Left ventricle myocardium inferior (tissue), 1 donor: ENCODE measurements around the gene CRYGC. TPM values are rescaled to one million over a fixed set of nuclear protein-coding genes. Genes with fewer than 3 reads are reported as not detected.

Experiments used
- DNase-seq: peaks from one replicate; pipeline ENCODE4 v3.0.0-alpha.2; 2020
- H3K27ac ChIP-seq: fragments of 200-600 bp; replicated peaks from 2 replicates; pipeline ENCODE4 v1.8.0; 2021
- H3K27me3 ChIP-seq: fragments of 200-600 bp; 2 replicates; pipeline ENCODE4 v1.8.0; 2021; ENCODE audit warnings: low read depth
- H3K36me3 ChIP-seq: fragments of 200-600 bp; 2 replicates; pipeline ENCODE4 v1.8.0; 2021
- H3K4me1 ChIP-seq: fragments of 200-600 bp; 2 replicates; pipeline ENCODE4 v1.8.0; 2021
- H3K4me3 ChIP-seq: fragments of 200-600 bp; 2 replicates; pipeline ENCODE4 v1.8.0; 2021; ENCODE audit warnings: mild to moderate bottlenecking, moderate library complexity
- H3K9me3 ChIP-seq: fragments of 200-600 bp; replicated peaks from 2 replicates; pipeline ENCODE4 v1.8.0; 2021
- intact Hi-C: fragments of 100-400 bp; cut with micrococcal nuclease; formaldehyde crosslinking; loops from one replicate; pipeline ENCODE4 v1.11.0; 2022
- total RNA-seq: library from RNA; stranded (reverse); fragmentation: NEBNext Ultra II Directional; extraction: Animal tissue kit (Norgen Biotek cat#: 25700); gene quantifications from one replicate; pipeline ENCODE4 v1.2.1, GENCODE V29; 2021
- TF ChIP-seq, protein P1 (sequence below): fragments of 200-600 bp; IDR thresholded peaks from 2 replicates; pipeline ENCODE4 v1.8.0; 2021; ENCODE audit warnings: antibody characterized with exemption, mild to moderate bottlenecking, borderline replicate concordance
- donor health status: DM: no; HTN: yes; CAD: no; lungs with severe emphysema.

CRYGC gene
- total RNA-seq, 1 donor from 2014 or later: not detected

DNA sequence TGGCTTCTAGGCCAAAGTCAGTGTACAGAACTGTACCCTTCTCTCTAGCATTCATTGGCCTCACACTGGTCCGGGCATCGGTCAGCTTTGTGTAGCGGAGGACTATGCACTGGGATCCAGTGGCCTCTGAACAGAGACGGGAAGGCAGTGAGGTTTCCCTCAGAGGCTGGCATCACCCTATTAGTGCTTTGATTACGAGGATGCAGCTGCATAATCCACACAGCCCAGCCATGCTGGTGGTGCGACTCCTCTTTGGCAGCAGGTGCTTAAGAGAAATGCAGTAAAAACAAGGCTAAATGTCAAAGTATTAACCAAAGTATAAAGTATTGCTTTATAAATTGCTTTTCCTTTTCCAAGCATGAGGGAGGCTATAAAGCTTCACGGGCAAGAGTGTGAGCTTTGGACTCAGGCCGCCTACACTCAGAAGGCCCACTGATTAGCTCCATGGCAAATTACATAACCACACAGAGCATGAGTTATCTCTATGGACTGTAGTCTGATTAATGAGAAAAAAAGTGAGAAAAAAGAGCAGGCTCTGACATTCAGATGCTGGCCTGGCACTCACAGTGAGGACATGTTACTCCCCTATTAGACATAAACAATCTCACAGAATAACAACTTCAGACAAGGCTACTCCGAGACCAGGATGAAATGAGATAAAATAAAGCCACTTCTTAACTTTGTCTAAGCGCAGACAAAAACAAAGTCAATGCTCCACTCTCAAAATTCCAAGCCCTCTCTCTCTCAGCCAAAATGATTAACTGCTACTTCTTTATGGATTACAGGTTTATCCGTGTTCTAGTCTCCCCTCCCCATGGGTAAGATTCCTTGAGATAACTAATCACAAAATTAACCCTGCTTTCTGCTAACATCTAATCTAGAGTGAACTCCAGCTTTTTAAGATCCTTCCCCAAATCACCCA, 6.4 kb upstream of the CRYGC start:
- H3K27ac ChIP-seq: no peak overlapping the region
- TF ChIP-seq, protein P1, sequence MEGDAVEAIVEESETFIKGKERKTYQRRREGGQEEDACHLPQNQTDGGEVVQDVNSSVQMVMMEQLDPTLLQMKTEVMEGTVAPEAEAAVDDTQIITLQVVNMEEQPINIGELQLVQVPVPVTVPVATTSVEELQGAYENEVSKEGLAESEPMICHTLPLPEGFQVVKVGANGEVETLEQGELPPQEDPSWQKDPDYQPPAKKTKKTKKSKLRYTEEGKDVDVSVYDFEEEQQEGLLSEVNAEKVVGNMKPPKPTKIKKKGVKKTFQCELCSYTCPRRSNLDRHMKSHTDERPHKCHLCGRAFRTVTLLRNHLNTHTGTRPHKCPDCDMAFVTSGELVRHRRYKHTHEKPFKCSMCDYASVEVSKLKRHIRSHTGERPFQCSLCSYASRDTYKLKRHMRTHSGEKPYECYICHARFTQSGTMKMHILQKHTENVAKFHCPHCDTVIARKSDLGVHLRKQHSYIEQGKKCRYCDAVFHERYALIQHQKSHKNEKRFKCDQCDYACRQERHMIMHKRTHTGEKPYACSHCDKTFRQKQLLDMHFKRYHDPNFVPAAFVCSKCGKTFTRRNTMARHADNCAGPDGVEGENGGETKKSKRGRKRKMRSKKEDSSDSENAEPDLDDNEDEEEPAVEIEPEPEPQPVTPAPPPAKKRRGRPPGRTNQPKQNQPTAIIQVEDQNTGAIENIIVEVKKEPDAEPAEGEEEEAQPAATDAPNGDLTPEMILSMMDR: no peak
- no peak overlapping the region for H3K4me3 ChIP-seq
- H3K4me1 ChIP-seq: no peaks in the 10 kb centered on the region
- H3K36me3 ChIP-seq: no peaks in the 10 kb centered on the region
- H3K27me3 ChIP-seq: no peaks in the 10 kb centered on the region
- intact Hi-C loops: no loop called here
- peaks cover 5% of the 10 kb centered on the region for H3K9me3 ChIP-seq
- DNase-seq: no peak

DNA sequence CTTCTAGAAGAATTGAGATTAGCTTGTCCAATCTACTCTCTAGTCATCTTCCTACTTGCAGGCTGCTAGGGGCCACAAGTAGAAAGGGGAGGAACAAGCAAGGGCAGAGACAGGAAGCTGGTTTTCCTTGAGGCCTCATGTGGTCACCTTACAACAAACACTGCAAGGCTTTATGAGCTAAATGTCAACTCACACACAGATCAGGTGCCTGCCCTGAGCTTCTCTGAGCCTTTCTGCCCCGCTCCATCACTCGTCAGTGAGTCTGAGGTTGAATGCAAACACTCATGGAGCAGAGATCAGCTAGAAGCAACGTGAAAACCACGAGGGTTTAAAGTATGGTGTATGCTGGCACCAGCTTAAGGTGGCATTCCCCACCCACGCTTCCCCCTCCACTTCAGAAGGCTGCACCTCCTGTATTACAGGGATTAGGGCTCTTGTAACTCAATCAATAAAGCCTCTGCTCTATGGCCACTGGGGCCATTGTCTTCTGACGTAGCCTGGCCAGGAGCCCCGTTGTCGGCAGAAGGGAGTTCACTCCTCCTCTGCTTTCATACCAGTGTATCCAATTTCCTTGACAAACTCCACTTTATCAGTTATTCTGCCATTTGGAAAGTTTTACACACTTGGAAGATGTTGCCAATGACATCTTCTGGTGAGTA, 5.4 kb upstream of the CRYGC start:
- TF ChIP-seq, protein P1: no peak
- intact Hi-C loops: no loop called here
- no peaks in the 10 kb centered on the region for H3K36me3 ChIP-seq
- H3K4me1 ChIP-seq: no peaks in the 10 kb centered on the region
- no peak for DNase-seq
- H3K27me3 ChIP-seq: no peaks in the 10 kb centered on the region
- peaks cover 5% of the 10 kb centered on the region for H3K9me3 ChIP-seq
- H3K27ac ChIP-seq: no peak overlapping the region
- no peak overlapping the region for H3K4me3 ChIP-seq

DNA sequence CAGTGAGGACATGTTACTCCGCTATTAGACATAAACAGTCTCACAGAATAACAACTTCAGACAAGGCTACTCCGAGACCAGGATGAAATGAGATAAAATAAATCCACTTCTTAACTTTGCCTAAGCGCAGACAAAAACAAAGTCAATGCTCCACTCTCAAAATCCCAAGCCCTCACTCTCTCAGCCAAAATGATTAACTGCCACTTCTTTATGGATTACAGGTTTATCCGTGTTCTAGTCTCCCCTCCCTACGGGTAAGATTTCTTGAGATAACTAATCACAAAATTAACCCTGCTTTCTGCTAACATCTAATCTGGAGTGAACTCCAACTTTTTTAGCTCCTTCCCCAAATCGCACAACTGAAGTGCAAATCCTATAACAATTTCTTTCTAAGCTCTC, 1.1 kb upstream of the CRYGC start:
- H3K4me1 ChIP-seq: no peaks in the 10 kb centered on the region
- peaks cover 14% of the 10 kb centered on the region for H3K27me3 ChIP-seq
- H3K4me3 ChIP-seq: no peak overlapping the region
- no peak for DNase-seq
- intact Hi-C loops: no loop called here
- TF ChIP-seq, protein P1: no peak
- no peak overlapping the region for H3K27ac ChIP-seq
- H3K36me3 ChIP-seq: no peaks in the 10 kb centered on the region
- H3K9me3 ChIP-seq: no peaks in the 10 kb centered on the region

DNA sequence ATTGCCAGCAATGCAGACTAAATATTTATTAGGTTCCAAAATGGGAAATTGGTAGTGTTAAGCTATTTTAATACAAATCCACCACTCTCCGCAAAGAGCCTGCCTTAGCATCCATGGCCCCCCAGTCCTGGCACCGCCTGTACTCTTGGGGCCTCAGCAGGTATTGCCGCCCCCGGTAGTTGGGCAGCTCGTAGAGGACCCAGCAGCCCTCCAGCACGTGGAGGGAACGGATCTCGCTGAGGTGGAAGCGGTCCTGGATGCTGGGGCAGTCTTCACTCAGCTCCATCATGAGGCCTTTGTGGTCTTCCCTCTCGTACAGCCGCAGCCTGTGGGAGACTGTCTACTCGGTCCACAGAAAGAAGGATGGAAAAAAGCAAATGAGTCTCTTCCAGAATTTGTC, 1.5 kb downstream of the CRYGC start:
- TF ChIP-seq, protein P1: no peak
- Histone ChIP-seq H3K27ac (no peak overlapping the region), H3K9me3 (no peaks in the 10 kb centered on the region), H3K4me3 (no peak overlapping the region), H3K27me3 (peaks cover 38% of the 10 kb centered on the region), H3K4me1 (peaks cover 7% of the 10 kb centered on the region), H3K36me3 (no peaks in the 10 kb centered on the region)
- intact Hi-C loops: no loop called here
- no peak for DNase-seq

DNA sequence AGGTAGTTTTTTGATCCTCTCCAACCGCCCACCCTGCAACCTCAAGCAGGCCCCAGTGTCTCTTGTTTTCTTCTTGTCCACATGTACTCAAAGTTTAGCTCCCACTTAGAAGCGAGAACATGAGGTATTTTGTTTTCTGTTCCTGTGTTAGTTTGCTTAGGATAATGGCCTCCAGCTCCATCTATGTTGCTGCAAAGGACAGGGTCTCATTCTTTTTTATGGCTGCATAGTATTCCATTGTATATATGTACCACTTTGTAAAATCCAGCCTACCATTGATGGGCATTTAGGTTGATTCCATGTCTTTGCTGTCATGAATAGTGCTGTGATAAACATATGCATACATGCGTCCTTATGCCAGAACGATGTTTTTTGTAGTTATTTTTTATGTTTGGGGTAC, 2.5 kb downstream of the CRYGC start:
- Histone ChIP-seq H3K4me1 (peaks cover 7% of the 10 kb centered on the region), H3K27me3 (peaks cover 44% of the 10 kb centered on the region), H3K4me3 (no peak overlapping the region), H3K27ac (no peak overlapping the region), H3K9me3 (no peaks in the 10 kb centered on the region), H3K36me3 (no peaks in the 10 kb centered on the region)
- DNase-seq: no peak
- intact Hi-C loops: no loop called here
- TF ChIP-seq, protein P1: no peak
